DOHH2 (cell line): ENCODE data around the gene MADD.

Experiments
- EZH2phosphoT487 ChIP-seq: fragments of 200-600 bp; sonication (generic); IDR thresholded peaks from 2 replicates; pipeline ENCODE4 v1.6.1; 2017; ENCODE audit warnings: borderline replicate concordance, mild to moderate bottlenecking, antibody characterized with exemption, low read length, moderate library complexity, mixed read lengths
- TF ChIP-seq, protein P1 (sequence below): fragments of 200-600 bp; sonication (generic); IDR thresholded peaks from one replicate; pipeline ENCODE4 v1.5.1; 2014; ENCODE audit warnings: antibody characterized with exemption, mild to moderate bottlenecking, low read depth, low read length; ENCODE audit not compliant: poor library complexity, severe bottlenecking

DNA sequence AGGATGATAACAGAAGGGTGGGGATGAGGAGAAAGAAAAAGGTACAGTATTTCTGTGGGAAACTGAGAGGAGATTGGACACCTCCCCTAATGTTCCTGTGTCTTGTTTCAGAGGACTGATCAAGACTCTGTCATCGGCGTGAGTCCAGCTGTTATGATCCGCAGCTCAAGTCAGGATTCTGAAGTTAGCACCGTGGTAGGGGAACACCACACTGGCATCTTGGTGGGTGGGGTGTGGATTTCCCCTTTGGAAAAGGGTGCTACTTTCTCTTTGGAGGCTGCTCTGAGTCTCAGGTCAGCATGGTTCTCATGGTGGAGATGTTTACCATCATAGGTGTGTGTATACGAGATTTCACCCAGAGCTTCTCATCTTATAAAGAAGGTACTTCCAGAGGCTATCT is 25.5 kb downstream of the MADD start:
- TF ChIP-seq, protein P1, sequence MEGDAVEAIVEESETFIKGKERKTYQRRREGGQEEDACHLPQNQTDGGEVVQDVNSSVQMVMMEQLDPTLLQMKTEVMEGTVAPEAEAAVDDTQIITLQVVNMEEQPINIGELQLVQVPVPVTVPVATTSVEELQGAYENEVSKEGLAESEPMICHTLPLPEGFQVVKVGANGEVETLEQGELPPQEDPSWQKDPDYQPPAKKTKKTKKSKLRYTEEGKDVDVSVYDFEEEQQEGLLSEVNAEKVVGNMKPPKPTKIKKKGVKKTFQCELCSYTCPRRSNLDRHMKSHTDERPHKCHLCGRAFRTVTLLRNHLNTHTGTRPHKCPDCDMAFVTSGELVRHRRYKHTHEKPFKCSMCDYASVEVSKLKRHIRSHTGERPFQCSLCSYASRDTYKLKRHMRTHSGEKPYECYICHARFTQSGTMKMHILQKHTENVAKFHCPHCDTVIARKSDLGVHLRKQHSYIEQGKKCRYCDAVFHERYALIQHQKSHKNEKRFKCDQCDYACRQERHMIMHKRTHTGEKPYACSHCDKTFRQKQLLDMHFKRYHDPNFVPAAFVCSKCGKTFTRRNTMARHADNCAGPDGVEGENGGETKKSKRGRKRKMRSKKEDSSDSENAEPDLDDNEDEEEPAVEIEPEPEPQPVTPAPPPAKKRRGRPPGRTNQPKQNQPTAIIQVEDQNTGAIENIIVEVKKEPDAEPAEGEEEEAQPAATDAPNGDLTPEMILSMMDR = no peak
- TF ChIP-seq EZH2phosphoT487 = no peak
